Endometrial microvascular endothelial cells (primary cell): ENCODE results near the gene EEF2. TPM values are rescaled to one million over a fixed set of nuclear protein-coding genes. Genes with fewer than 3 reads are reported as not detected.
"Not testable (repeated sequence)": the region's sequence is repeated elsewhere in the genome, so short reads cannot be mapped to it uniquely, and the experiment has no call there.

Experiments used
- in situ Hi-C: cut with HindIII; loops from 2 replicates; pipeline ENCODE4 v1.10.0; 2017; ENCODE audit warnings: low sequenced_read_pairs, low pct_unique_long_range_greater_than_20kb; ENCODE audit errors: inconsistent ontology term
- total RNA-seq: library from RNA; depleted of rRNA; stranded (reverse); fragments of >200 nt; gene quantifications from one replicate; pipeline ENCODE4 v1.2.3, GENCODE V29; 2015; ENCODE audit errors: inconsistent ontology term

The EEF2 gene
- total RNA-seq, 1 donor from 2014 or later: 2,011 TPM

- in situ Hi-C loops: no loop called here
Measured at GRCh38 chr19:3975637-3976087, 9.6 kb downstream of the EEF2 start.

DNA sequence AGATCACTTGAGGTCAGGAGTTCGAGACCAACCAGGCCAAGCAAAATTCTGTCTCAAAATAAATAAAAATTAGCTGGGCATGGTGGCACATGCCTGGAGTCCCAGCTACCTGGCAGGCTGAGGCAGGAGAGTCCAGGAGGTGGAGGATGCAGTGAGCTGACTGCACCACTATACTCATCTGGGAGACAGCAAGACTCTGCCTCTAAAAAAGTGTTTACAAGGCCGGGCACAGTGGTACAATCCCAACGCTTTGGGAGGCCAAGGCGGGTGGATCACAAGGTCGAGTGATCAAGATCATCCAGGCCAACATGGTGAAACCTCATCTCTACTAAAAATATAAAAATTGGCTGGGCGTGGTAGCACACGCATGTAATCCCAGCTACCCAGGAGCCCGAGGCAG lies 10.1 kb downstream of the EEF2 start:
- in situ Hi-C loops: no loop called here

DNA sequence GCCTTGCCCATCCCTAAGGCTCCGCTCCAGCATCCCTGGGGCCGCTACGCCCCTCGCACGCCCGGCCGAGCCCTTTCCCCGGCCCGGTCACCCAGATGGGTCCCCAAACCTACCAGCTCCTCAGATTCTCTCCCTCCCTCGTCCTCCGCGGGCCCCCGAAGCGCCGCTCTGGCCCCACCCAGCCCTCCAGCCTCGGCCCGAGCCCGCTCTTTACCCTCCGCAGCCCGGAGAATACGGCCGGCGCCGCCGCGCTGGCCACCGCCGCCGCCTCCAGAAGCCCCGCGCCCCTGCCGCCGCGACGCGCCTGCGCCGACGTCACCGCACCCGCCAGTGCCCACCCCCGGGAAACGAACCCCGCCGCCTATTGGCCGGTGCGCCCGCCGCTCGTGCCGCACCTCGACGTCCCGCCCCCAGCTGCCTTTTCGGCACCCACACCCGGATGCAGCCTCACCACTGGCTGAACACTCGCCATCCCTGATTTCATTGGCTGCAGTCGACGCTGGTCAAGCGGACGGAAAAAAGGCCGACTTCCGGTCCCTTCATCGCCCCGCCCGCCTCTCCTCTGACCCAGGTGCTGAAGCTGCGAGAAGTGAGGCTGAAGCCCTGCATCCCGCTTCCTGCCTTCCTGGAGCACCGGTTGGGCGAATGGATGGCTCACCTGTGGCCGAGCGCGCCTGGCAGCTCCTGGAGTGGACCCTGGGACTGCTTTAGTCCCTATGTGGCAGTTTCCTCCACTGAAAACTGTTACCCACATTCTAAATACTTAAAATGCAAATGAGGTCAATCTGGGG lies 14.3 kb downstream of the EEF2 start, which contains the start of gene DAPK3:
Gene DAPK3 (minus strand): TSS at position 292 of the 791 bp plus-strand sequence. CDS start 1,364 bp downstream, outside the sequence.
- in situ Hi-C loops: no loop called here

DNA sequence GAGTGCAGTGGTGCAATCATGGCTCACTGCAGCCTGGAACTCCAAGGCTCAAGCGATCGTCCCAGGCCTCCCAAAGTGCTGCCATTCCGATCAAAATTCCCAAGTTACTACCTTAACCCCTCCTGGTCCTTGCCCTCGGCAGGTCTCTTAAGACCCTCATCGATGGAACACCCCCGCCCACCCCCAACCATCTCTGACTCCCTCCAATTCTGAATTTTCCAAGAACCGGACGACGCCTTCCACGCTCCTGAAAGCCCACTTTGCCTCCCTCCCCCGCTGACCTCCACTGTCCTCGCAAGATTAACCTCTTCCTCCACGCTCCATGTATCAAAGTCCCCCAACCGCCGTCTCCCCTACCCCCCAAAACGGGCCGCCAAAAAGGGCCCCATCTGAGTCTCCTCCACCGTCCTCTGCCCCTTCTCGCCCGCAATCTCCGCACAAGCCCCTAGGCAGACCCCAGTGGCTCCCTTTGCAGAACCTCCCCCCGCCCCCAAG lies 14.9 kb downstream of the EEF2 start:
- in situ Hi-C loops: no loop called here

DNA sequence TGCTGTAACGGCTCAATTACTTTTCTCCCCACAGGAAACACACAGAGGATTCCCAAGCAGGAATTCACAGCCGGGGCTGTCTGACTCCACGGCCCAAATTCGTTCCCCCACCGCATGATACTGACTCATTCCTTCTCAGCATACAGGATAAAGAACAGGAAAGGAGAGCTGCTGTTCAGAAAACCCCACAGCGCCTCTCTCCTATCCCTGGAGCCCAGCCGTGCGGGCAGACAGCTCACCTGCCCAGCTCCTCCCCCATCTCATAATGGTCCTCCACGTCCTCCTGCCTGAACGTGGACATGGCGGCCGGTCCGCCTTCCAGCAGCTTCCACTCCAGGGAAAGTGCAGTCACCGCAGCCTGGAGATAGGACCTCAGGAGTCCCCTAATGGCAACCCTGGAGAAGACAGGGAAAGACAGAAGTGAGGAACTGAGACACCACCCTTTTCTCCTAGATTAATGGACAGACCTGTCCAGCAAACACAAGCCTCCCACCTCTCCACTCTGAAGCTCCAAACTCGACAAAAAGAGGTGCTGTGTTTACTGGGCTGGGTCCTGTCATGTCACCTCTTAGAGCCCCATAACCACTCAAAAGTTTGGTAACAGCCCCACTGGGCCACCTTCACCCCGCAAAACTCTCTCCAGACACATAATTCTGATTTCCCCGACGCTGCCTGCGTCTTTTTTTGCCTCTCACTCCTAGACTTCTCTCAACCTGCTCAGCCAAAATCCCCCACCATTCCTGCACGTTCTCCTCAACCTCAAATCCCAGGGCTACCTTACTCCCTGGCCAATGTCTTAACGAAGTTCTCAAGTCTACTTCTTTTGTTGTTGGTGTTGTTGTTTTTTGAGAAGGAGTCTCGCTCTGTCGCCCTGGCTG lies 15.6 kb downstream of the EEF2 start:
- in situ Hi-C loops: no loop called here

DNA sequence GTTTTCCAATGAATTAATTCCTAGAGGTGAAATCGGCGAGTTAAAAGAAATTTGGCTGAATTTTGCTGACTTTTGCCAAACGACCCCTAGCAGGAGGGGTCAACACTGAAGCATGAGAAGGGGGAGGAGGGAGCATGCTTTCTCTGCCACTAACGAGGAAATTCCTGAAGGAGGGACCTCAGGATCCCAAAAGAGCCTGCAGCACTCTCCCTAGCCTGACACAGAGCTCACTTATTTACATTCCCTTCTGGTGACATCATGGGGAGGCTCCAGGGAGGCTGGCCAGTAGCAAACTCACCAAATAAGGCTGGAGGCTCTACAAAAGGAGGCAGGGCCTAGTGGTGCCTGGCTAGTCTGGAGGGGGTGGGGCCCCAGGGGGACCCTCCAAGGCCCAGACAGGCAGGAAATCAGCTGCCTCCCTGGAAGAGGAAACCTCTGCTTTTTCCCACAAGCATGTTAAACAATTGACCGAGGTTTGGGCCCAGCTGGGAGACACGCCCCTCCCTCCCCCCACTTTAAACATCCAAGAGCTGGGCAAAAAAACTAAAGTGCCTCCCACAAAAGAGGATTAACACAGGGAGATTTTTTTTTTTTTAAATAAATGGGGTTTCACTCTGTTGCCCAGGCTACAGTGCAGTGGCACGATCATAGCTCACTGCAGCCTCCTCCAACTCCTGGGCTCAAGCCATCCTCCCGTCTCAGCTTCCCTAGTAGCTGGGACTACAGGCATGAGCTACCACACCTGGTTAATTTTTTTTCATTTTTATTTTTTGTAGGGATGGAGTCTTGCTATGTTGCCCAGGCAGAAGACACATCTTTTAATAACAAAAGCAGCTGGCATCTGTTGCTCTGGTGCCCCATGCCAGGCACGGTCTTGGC lies 16.5 kb downstream of the EEF2 start:
- in situ Hi-C loops: no loop called here

- in situ Hi-C loops: not testable (repeated sequence)
Measured at GRCh38 chr19:3967983-3968382, 17.3 kb downstream of the EEF2 start.

GRCh38 chr19:3966051-3967017 lies 18.9 kb downstream of the EEF2 start:
- in situ Hi-C loops: no loop called here

GRCh38 chr19:3964256-3965194 lies 20.7 kb downstream of the EEF2 start:
- in situ Hi-C loops: no loop called here

DNA sequence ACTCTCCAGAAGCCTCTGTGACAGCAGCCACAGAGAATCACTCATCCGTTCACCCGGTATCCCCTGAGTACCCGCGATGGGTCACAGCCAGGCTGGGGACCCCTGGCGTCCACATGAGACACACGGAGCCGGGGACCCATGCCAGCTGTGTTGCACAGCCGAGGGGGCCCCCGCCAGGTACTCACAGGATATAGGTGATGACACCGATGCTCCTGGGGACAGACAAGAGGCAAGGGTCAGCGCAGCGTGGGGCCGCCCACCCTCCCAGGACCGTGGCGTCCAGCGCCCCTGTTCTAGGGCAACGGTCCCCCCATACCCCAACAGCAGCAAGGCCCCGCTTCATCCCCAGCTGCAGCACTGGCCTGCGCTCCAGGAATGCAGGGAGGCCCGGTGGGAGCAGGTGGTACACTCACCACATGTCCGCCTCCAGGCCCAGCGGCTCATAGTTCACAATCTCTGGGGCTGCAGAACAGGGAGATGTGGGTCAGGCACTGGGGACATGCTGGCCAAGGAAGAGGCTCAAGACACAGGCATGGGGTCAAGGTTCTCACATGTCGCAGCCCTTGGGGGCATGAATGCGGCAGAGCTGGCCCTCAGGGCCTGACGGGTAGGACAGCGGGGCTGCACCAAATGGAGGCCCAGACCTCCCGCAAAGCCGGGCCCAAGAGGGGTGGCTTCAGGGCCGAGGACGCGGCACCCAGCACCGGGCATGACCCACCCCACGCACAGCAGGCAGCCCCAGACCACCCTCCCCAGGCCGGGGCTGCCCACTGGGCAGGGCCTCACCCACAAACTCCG lies 21.6 kb downstream of the EEF2 start:
- in situ Hi-C loops: no loop called here

DNA sequence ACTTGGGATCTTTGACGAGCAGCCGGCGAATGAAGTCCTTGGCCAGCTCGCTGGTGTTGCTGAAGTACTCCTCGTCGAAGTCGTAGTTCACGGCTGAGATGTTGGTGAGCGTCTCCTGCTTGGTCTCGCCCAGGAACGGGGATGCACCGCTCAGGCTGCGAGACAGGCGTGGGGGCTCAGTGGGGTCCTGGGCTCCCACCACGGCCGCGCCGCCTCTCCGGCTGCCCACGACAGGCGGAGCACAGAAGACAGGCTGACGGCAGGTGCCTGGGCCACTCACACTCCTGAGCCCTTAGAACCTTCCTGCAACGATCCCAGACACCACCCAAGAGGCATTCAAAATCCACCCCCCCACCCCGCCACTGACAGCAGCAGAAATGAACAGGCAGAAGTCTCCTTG lies 24.3 kb downstream of the EEF2 start:
- in situ Hi-C loops: no loop called here

DNA sequence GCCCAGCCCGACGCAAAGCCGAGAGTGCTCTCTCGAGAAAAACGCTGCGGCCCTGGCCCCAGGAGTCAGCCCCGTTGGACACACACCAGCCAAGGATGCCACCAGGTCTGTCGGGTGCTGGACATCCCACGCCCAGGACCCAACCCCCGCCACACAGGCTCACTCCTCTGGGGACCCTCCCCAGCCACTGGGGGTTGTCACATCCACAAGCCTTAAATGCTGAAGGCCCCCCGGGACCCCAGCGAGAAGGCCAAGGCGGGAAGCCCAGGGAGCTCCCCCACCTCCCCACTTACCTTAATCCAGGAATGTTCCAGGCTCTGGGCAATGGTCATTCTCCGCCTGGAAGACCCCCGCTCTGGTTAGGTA lies 25.5 kb downstream of the EEF2 start:
- in situ Hi-C loops: no loop called here

DNA sequence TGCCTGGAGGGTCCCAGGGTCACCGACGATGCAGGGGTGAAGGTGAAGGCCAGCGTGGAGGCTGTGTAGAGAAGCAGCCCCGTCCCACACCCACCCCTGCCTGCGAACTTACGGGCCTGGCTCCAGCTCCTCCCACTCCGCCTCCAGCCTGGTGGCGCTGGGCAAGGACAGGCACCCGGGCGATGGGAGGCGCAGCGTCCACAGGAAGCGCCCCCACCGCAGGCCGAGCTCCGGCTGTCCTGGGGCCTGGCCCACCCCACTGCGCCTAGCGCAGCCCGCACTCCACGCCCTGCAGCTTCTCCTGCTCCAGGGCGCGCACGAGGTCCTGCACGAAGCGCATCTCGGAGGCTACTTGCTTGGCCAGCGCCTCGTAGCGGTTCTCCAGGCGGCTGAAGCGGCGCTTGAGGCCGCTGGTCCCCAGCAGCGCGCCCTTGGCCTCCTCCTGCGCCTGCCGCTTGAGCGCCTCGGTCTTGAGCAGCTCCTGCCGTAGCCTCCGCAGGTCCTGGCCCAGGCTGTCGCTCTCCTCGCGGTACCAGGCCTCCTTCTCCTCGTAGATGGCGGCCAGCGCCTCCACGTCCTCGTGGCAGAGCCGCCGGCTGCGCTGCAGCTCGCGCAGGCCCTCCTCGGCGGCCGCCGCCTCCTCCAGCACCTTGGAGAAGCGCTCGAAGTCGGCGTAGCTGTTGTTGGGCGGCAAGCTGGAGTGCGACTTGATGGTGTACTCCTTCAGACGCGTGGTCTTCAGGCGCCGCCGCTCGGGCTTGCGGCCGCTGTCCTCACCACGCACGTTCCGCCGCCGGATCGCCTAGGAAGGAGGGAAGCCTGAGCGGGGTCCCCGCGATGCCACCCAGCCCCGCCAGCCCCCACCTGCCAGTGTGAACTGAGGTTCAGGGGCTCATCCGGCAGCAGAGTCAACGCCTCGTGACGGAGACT lies 26.2 kb downstream of the EEF2 start:
- in situ Hi-C loops: no loop called here

DNA sequence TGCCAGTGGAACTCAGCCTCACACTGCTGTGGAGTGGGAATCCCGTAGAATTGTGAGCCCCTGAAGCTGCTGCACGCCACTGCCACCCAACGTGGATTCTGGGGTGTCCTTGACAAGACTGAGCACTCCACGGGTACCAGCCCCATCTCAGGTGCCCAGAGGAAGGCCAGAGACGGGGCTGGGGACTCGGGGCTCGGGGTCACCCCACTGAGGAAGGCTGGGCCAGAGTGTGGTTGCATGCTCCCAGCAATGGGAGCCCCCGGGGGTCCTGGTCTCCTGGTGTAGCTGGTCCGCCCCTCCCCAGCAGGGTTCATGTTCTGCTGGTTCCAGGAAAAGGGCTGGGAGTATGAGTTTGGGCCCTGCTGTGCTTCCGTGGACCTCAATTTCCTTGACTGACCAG lies 29.6 kb downstream of the EEF2 start:
- in situ Hi-C loops: no loop called here

GRCh38 chr19:3955276-3955675 lies 30.0 kb downstream of the EEF2 start:
- in situ Hi-C loops: not testable (repeated sequence)
